PC-3 (cell line): Measurements from ENCODE around the gene GYG1.

Experiments
- EZH2phosphoT487 ChIP-seq: fragments of 300-600 bp; sonication (generic); IDR thresholded peaks from 2 replicates; pipeline ENCODE4 v1.6.1; 2018; ENCODE audit warnings: mild to moderate bottlenecking, antibody characterized with exemption, low read length, borderline replicate concordance
- TF ChIP-seq, protein P1 (sequence below): fragments of 300-600 bp; sonication (generic); conservative IDR thresholded peaks from 2 replicates; pipeline ENCODE4 v1.5.1; 2017; ENCODE audit warnings: antibody characterized with exemption, low read depth, mild to moderate bottlenecking, low read length

DNA sequence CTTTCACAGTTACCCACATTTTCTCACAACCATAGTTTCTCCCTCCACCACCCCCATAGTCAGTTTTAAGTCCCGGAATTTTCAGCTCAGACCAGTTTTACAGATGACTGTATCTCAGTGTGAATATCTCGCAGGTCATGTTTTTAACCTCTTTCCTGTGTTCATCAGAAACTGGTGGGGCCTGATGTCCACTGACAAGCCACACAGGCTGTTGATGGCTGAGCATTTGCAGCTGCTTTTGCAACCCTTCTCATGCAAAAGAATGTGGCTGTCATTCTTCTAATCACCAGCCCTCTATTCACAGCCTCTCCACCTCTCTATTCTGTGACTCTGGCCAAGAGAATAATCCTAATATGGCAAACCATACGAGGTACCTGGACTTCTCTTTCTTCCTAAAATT is 8.5 kb downstream of the GYG1 start:
- TF ChIP-seq, protein P1, sequence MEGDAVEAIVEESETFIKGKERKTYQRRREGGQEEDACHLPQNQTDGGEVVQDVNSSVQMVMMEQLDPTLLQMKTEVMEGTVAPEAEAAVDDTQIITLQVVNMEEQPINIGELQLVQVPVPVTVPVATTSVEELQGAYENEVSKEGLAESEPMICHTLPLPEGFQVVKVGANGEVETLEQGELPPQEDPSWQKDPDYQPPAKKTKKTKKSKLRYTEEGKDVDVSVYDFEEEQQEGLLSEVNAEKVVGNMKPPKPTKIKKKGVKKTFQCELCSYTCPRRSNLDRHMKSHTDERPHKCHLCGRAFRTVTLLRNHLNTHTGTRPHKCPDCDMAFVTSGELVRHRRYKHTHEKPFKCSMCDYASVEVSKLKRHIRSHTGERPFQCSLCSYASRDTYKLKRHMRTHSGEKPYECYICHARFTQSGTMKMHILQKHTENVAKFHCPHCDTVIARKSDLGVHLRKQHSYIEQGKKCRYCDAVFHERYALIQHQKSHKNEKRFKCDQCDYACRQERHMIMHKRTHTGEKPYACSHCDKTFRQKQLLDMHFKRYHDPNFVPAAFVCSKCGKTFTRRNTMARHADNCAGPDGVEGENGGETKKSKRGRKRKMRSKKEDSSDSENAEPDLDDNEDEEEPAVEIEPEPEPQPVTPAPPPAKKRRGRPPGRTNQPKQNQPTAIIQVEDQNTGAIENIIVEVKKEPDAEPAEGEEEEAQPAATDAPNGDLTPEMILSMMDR: no peak
- TF ChIP-seq EZH2phosphoT487: no peak
